Measurements from ENCODE around the gene ZNF385C.

Gene ZNF385C

GRCh38 chr17:41989702-41990419, 108.4 kb downstream of the ZNF385C start:
- TF ChIP-seq POU2F2 (IDR thresholded peaks at IDR 0.05; ENCODE audit: low read depth, low read length) (no peak), SPI1 (IDR thresholded peaks at IDR 0.05; ENCODE audit: low read depth, low read length) (no peak), POLR2A (IDR thresholded peaks at IDR 0.05; ENCODE audit: low read depth, low read length) (no peak), POLR2AphosphoS5 (IDR thresholded peaks at IDR 0.05; ENCODE audit: low read depth, low read length) (no peak), PAX5 (IDR thresholded peaks at IDR 0.05; ENCODE audit: insufficient read depth, low read length, severe bottlenecking) (no peak), TAF1 (IDR thresholded peaks at IDR 0.05; ENCODE audit: low read depth, low read length) (no peak)
- DNase-seq (ENCODE audit: insufficient read length, low spot score) (no peak), FAIRE-seq (no peak)

GRCh38 chr17:41988418-41988817, 109.9 kb downstream of the ZNF385C start:
- no peak for DNase-seq (ENCODE audit: insufficient read length, low spot score)
- TF ChIP-seq POLR2A (IDR thresholded peaks at IDR 0.05; ENCODE audit: low read depth, low read length), result no peak
- no peak for TF ChIP-seq PAX5 (IDR thresholded peaks at IDR 0.05; ENCODE audit: insufficient read depth, low read length, severe bottlenecking)
- TF ChIP-seq SPI1 (IDR thresholded peaks at IDR 0.05; ENCODE audit: low read depth, low read length), result no peak
- no peak for TF ChIP-seq POU2F2 (IDR thresholded peaks at IDR 0.05; ENCODE audit: low read depth, low read length)
- TF ChIP-seq POLR2AphosphoS5 (IDR thresholded peaks at IDR 0.05; ENCODE audit: low read depth, low read length), result no peak
- TF ChIP-seq TAF1 (IDR thresholded peaks at IDR 0.05; ENCODE audit: low read depth, low read length), result no peak
- no peak for FAIRE-seq

GRCh38 chr17:41987642-41988041, 110.6 kb downstream of the ZNF385C start:
- FAIRE-seq, result no peak
- TF ChIP-seq PAX5 (IDR thresholded peaks at IDR 0.05; ENCODE audit: insufficient read depth, low read length, severe bottlenecking) (no peak), POLR2AphosphoS5 (IDR thresholded peaks at IDR 0.05; ENCODE audit: low read depth, low read length) (no peak), POU2F2 (IDR thresholded peaks at IDR 0.05; ENCODE audit: low read depth, low read length) (no peak), POLR2A (IDR thresholded peaks at IDR 0.05; ENCODE audit: low read depth, low read length) (no peak)
- DNase-seq (ENCODE audit: insufficient read length, low spot score), result no peak

GRCh38 chr17:41986634-41987033, 111.6 kb downstream of the ZNF385C start:
- DNase-seq (ENCODE audit: insufficient read length, low spot score) (no peak), FAIRE-seq (no peak)
- TF ChIP-seq SPI1 (IDR thresholded peaks at IDR 0.05; ENCODE audit: low read depth, low read length) (no peak), POU2F2 (IDR thresholded peaks at IDR 0.05; ENCODE audit: low read depth, low read length) (no peak), PAX5 (IDR thresholded peaks at IDR 0.05; ENCODE audit: insufficient read depth, low read length, severe bottlenecking) (no peak), TAF1 (IDR thresholded peaks at IDR 0.05; ENCODE audit: low read depth, low read length) (no peak), POLR2A (IDR thresholded peaks at IDR 0.05; ENCODE audit: low read depth, low read length) (no peak), POLR2AphosphoS5 (IDR thresholded peaks at IDR 0.05; ENCODE audit: low read depth, low read length) (no peak)

DNA sequence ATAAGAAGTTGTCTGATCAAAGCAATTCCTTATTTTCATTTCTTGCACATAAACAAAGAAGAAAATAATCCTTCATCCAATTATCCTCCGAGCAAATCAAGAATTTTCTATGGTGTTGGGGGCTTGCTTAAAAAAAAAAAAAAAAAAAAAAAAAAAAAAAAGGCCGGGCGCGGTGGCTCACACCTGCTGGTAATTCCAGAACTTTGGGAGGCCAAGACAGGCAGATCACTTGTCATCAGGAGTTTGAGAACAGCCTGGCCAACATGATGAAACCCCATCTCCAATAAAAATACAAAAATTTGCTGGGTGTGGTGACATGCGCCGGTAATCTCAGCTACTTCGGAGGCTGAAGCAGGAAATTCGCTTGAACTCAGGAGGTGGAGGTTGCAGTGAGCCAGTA, 112.4 kb downstream of the ZNF385C start:
- no peak for FAIRE-seq
- TF ChIP-seq TAF1 (IDR thresholded peaks at IDR 0.05; ENCODE audit: low read depth, low read length) (no peak), POLR2AphosphoS5 (IDR thresholded peaks at IDR 0.05; ENCODE audit: low read depth, low read length) (no peak), PAX5 (IDR thresholded peaks at IDR 0.05; ENCODE audit: insufficient read depth, low read length, severe bottlenecking) (no peak), SPI1 (IDR thresholded peaks at IDR 0.05; ENCODE audit: low read depth, low read length) (no peak), POU2F2 (IDR thresholded peaks at IDR 0.05; ENCODE audit: low read depth, low read length) (no peak), POLR2A (IDR thresholded peaks at IDR 0.05; ENCODE audit: low read depth, low read length) (no peak)
- DNase-seq (ENCODE audit: insufficient read length, low spot score), result no peak

- DNase-seq (ENCODE audit: insufficient read length, low spot score) (no peak), FAIRE-seq (no peak)
- no peak for TF ChIP-seq PAX5 (IDR thresholded peaks at IDR 0.05; ENCODE audit: insufficient read depth, low read length, severe bottlenecking)
- TF ChIP-seq POU2F2 (IDR thresholded peaks at IDR 0.05; ENCODE audit: low read depth, low read length), result no peak
- no peak for TF ChIP-seq TAF1 (IDR thresholded peaks at IDR 0.05; ENCODE audit: low read depth, low read length)
- no peak for TF ChIP-seq SPI1 (IDR thresholded peaks at IDR 0.05; ENCODE audit: low read depth, low read length)
- TF ChIP-seq POLR2A (IDR thresholded peaks at IDR 0.05; ENCODE audit: low read depth, low read length), result no peak
- TF ChIP-seq POLR2AphosphoS5 (IDR thresholded peaks at IDR 0.05; ENCODE audit: low read depth, low read length), result no peak
Measured at GRCh38 chr17:41984454-41984853, 113.8 kb downstream of the ZNF385C start.

DNA sequence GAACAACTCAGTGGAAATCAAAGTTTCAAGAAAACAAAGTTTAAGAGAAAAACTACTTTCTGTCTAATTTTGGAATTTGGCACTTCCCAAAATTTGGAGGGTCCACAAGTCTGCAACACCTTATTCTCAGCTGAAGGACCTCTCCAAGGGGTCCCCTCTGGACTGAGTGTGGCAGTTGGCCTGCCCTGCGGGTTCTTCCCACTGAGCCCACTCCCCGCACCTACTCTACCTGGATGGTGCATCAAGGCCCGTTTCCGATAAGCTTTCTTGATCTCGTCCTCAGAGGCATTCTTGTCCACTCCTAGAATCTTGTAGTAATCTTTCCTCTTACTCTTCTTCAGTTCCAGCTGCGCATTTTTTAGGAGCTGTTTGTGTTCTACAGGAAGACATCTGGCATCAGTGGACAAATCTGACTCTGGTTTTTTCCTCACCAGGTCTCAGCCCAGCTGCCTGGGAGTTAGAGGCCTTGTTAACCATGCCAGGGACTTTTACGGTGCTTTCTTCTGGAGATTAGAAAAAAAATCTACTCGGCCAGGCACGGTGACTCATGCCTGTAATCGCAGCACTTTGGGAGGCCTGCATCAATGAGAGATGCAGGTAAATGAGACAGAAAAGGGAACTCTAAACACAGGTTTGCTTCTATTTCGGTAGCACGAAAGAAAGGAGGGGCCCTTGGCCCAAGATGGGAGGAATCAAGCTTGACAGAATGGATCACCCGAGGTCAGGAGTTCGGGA, 116.1 kb downstream of the ZNF385C start:
- TF ChIP-seq TAF1 (IDR thresholded peaks at IDR 0.05; ENCODE audit: low read depth, low read length), result no peak
- TF ChIP-seq SPI1 (IDR thresholded peaks at IDR 0.05; ENCODE audit: low read depth, low read length), result peak; percentile 42; the same call in 1 of the 2 replicates
- FAIRE-seq (no peak), DNase-seq (ENCODE audit: insufficient read length, low spot score) (no peak)

DNA sequence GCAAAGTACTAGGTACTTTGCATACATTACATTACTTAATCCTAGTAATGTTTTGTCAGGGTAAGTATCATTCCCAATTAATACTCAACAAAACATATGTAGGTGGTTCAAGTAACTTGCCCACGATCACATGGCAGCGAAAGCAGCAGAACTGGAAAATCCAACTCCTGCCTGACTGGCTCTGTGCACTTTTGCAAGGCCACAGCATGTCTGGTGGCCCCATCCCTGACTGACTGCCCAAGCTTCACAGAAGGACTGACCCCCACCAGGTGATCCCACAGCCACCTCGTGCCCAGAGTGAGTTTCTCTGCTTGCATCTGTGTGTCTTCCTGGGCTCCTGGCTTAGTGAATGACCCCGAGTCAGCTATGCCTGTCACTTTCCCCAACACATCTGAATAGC, 120.3 kb downstream of the ZNF385C start:
- FAIRE-seq, result peak; percentile 82

GRCh38 chr17:41976142-41976768, 122.0 kb downstream of the ZNF385C start:
- peak; percentile 41 for FAIRE-seq
- DNase-seq (ENCODE audit: insufficient read length, low spot score), result peak; percentile 67
- no peak for TF ChIP-seq POLR2AphosphoS5 (IDR thresholded peaks at IDR 0.05; ENCODE audit: low read depth, low read length)
- TF ChIP-seq POU2F2 (IDR thresholded peaks at IDR 0.05; ENCODE audit: low read depth, low read length), result no peak
- TF ChIP-seq TAF1 (IDR thresholded peaks at IDR 0.05; ENCODE audit: low read depth, low read length), result no peak
- no peak for TF ChIP-seq SPI1 (IDR thresholded peaks at IDR 0.05; ENCODE audit: low read depth, low read length)
- no peak for TF ChIP-seq POLR2A (IDR thresholded peaks at IDR 0.05; ENCODE audit: low read depth, low read length)
- no peak for TF ChIP-seq PAX5 (IDR thresholded peaks at IDR 0.05; ENCODE audit: insufficient read depth, low read length, severe bottlenecking)

More for the DNA sequence above, 120.3 kb downstream of the ZNF385C start:
- TF ChIP-seq POLR2AphosphoS5 (IDR thresholded peaks at IDR 0.05; ENCODE audit: low read depth, low read length) (peak; percentile 41; the same call in 1 of the 2 replicates), SPI1 (IDR thresholded peaks at IDR 0.05; ENCODE audit: low read depth, low read length) (no peak)
- no peak for DNase-seq (ENCODE audit: insufficient read length, low spot score)

Data from GM12891 (cell line).